CD8-positive, alpha-beta memory T cell (primary cell): ENCODE data around the gene CNTNAP5. TPM values are rescaled to one million over a fixed set of nuclear protein-coding genes. Genes with fewer than 3 reads are reported as not detected.

Experiments used
- CTCF ChIA-PET: fragments of 350-600 bp; sonication (Branson Sonifier 250); formaldehyde crosslinking; loops from one replicate; lab custom pipeline; 2021; ENCODE audit warnings: antibody characterized with exemption; lab: Charles Lee
- POLR2A ChIA-PET: fragments of 350-600 bp; sonication (Branson Sonifier 250); formaldehyde crosslinking; loops from one replicate; lab custom pipeline; 2021; ENCODE audit warnings: antibody characterized with exemption; lab: Charles Lee
- DNase-seq, 5 donors: peaks; one replicate each; pipeline versions ENCODE4 v3.0.0 to v3.0.0-alpha.2; 2020 to 2022; ENCODE audit warnings: mixed read lengths in 1 of 5
- H3K27ac ChIP-seq: one replicate; pipeline ENCODE4 v1.7.0; 2013; ENCODE audit warnings: low read depth, mild to moderate bottlenecking, low read length, moderate library complexity
- H3K27me3 ChIP-seq: 2 replicates; pipeline ENCODE4 v1.7.0; 2013; ENCODE audit warnings: low read length, mild to moderate bottlenecking; ENCODE audit not compliant: insufficient read depth, poor library complexity, severe bottlenecking
- H3K36me3 ChIP-seq: 2 replicates; pipeline ENCODE4 v1.7.0; 2013; ENCODE audit warnings: mild to moderate bottlenecking, low read length, moderate library complexity; ENCODE audit not compliant: insufficient read depth
- H3K4me1 ChIP-seq: 2 replicates; pipeline ENCODE4 v1.7.0; 2013; ENCODE audit warnings: mild to moderate bottlenecking, low read length, moderate library complexity; ENCODE audit not compliant: insufficient read depth
- H3K4me3 ChIP-seq: 2 replicates; pipeline ENCODE4 v1.7.0; 2013; ENCODE audit warnings: mild to moderate bottlenecking, low read length
- H3K9me3 ChIP-seq: 2 replicates; pipeline ENCODE4 v1.7.0; 2013; ENCODE audit warnings: mild to moderate bottlenecking, low read length
- H3K27ac Mint-ChIP-seq, 8 donors: one replicate each; pipeline ENCODE4 v1.8.0; 2020 to 2021; ENCODE audit warnings: mixed read lengths in 8 of 8, mild to moderate bottlenecking in 6 of 8, inconsistent platforms in 3 of 8, moderate library complexity in 3 of 8
- H3K27me3 Mint-ChIP-seq, 2 donors: one replicate each; pipeline ENCODE4 v1.8.0; 2020 to 2021; ENCODE audit warnings: mixed read lengths in 2 of 2, mild to moderate bottlenecking in 1 of 2, moderate library complexity in 1 of 2
- H3K36me3 Mint-ChIP-seq, 3 donors: one replicate each; pipeline ENCODE4 v1.8.0; 2020 to 2021; ENCODE audit warnings: mixed read lengths in 3 of 3, inconsistent platforms in 1 of 3, mild to moderate bottlenecking in 1 of 3
- H3K4me1 Mint-ChIP-seq, 3 donors: one replicate each; pipeline ENCODE4 v1.8.0; 2020 to 2021; ENCODE audit warnings: mixed read lengths in 3 of 3, inconsistent platforms in 1 of 3, mild to moderate bottlenecking in 1 of 3
- H3K4me3 Mint-ChIP-seq, 7 donors: one replicate each; pipeline ENCODE4 v1.8.0; 2020 to 2021; ENCODE audit warnings: mixed read lengths in 7 of 7, mild to moderate bottlenecking in 6 of 7, moderate library complexity in 4 of 7, inconsistent platforms in 2 of 7
- H3K9me3 Mint-ChIP-seq, 5 donors: one replicate each; pipeline ENCODE4 v1.8.0; 2020 to 2022; ENCODE audit warnings: mixed read lengths in 5 of 5, mild to moderate bottlenecking in 3 of 5, moderate library complexity in 2 of 5, inconsistent platforms in 1 of 5
- polyA plus RNA-seq: library from polyadenylated mRNA; unstranded; fragments of 300-500 nt; fragmentation: Illumina TruSeq; gene quantifications from one replicate; pipeline ENCODE4 v1.2.3, GENCODE V29; 2021
- total RNA-seq, 2 experiments: library from RNA; stranded (reverse); gene quantifications; one replicate each; pipeline ENCODE4 v1.2.3, GENCODE V29; 2021

Gene CNTNAP5
- total and polyA plus RNA-seq, 3 experiments from 2014 or later: not detected

DNA sequence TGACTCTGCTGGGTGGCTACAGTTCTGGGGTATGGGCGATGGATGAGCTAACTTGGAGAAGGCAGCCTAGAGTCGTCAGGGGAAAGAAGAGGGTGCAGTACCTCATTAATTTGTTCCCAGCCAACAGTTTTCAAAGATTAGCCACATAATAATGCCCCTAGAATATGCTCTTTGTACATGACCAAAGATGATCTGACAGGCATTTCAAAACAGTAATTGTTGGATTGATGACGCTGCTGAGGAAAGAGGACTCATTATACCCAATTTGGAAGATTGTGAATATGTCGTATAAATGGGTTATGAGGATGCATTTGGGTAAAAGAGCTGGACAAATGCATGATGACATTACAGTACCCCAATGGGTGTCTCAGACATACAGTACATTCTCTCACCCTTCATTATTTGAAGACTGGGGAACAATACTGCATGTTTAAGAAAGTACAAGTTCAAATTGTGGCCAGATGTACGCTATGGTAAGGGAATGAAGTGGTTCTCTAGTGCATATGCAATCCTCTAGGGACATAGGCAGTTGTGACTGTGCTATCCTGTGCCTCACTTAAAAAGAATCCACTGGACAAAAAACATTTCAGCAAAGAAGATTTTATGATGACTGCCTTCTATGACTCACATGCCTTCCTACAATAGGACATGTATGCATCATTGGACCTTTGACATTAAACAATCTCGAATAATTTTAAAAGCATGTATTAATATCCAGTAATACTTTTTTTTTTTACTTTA, 233.2 kb downstream of the CNTNAP5 start:
- no peaks in the 10 kb centered on the region for H3K4me1 Mint-ChIP-seq
- H3K36me3 Mint-ChIP-seq: no peaks in the 10 kb centered on the region

DNA sequence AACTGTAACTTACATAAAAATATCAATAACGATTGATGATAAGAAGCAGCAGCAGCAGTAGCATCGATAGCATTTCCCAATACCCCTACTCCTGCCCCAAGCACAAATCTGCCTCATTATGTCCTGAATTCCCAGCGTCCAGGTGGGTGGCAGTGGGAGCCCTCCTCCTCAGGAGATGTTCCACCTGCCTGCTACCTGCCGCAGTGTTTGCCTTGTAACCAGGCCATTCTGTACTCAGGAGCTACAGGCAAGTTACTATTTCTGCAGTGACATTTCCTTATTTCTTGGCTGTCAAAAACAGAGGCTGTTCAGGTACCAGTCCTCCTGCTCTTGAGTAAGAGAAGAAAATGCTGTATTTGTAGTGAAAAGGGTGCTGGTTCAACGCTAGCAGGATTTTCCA, 236.4 kb downstream of the CNTNAP5 start:
- H3K9me3 ChIP-seq: no peaks in the 10 kb centered on the region
- Mint-ChIP-seq H3K36me3 (no peaks in the 10 kb centered on the region), H3K9me3 (peaks cover 7 to 16% (median 13%) of the 10 kb centered on the region in 5 donors), H3K4me1 (no peaks in the 10 kb centered on the region), H3K27ac (no peak overlapping the region), H3K27me3 (no peaks in the 10 kb centered on the region), H3K4me3 (no peak overlapping the region)
- H3K4me1 ChIP-seq: no peaks in the 10 kb centered on the region
- CTCF ChIA-PET: no interaction called here
- H3K4me3 ChIP-seq: no peak overlapping the region
- POLR2A ChIA-PET: no interaction called here
- no peaks in the 10 kb centered on the region for H3K36me3 ChIP-seq
- DNase-seq: no peak
- no peaks in the 10 kb centered on the region for H3K27me3 ChIP-seq
- no peak overlapping the region for H3K27ac ChIP-seq

More for the DNA sequence above, 233.2 kb downstream of the CNTNAP5 start:
- Histone ChIP-seq H3K27ac (no peak overlapping the region), H3K27me3 (no peaks in the 10 kb centered on the region), H3K4me3 (no peak overlapping the region), H3K36me3 (no peaks in the 10 kb centered on the region), H3K4me1 (no peaks in the 10 kb centered on the region), H3K9me3 (no peaks in the 10 kb centered on the region)
- ChIA-PET CTCF (no interaction called here), POLR2A (no interaction called here)
- no peaks in the 10 kb centered on the region for H3K27me3 Mint-ChIP-seq
- no peak overlapping the region for H3K27ac Mint-ChIP-seq
- peaks cover 2 to 13% (median 10%) of the 10 kb centered on the region in 5 donors for H3K9me3 Mint-ChIP-seq
- no peak for DNase-seq
- no peak overlapping the region for H3K4me3 Mint-ChIP-seq

DNA sequence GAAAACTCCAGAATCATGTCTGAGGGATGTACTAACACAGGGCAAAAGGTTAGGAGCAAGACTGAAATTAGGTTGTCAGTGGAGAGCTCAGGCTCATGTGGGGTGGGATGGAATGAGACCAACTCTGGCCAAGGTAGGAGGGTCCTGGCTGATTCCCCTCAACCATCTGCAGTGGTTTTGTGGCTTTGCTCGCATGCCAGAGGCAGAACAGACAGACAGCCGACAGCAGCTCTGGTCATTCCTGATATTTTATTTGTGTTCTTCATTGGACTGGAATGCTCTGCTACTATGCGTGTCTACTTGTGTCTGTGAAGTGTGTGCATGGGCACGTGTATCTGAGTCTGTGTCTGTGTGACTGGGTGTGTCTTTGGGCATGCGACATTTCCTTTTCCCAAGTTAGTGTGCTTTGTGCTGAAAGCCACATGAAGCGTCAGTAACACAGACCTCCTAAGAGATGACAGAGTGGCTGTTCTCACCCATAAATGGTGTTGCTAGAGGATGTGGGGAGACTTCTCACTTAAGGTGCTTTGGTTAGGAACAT, 239.5 kb downstream of the CNTNAP5 start:
- H3K27ac ChIP-seq: no peak overlapping the region
- no peak for DNase-seq
- H3K36me3 ChIP-seq: no peaks in the 10 kb centered on the region
- ChIA-PET CTCF (no interaction called here), POLR2A (no interaction called here)
- Mint-ChIP-seq H3K27me3 (no peaks in the 10 kb centered on the region), H3K27ac (no peak overlapping the region), H3K9me3 (peaks cover 7 to 19% (median 12%) of the 10 kb centered on the region in 5 donors), H3K4me3 (no peak overlapping the region), H3K4me1 (no peaks in the 10 kb centered on the region), H3K36me3 (no peaks in the 10 kb centered on the region)
- no peak overlapping the region for H3K4me3 ChIP-seq
- no peaks in the 10 kb centered on the region for H3K9me3 ChIP-seq
- no peaks in the 10 kb centered on the region for H3K27me3 ChIP-seq
- no peaks in the 10 kb centered on the region for H3K4me1 ChIP-seq

DNA sequence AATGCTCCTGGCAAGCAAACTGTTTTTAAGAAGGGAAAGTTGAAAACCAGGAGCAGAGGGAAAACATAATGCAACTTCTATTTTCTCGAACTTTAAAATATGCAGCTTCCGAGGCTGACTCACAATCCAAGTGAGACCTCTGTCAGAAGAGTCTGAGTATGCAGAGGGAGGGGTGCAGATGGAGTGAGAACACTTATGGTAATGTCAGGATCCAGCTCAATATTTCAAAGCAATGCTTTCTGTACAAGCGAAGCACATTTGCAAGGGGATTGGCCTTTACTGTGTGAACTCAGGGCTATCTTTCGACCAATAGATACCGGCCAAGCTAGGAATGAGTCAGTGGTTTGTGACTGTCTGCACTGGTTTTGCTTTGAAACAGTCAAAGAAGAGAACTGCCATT, 242.7 kb downstream of the CNTNAP5 start:
- H3K27me3 ChIP-seq: no peaks in the 10 kb centered on the region
- Mint-ChIP-seq H3K27me3 (no peaks in the 10 kb centered on the region), H3K9me3 (peaks cover 7 to 16% (median 12%) of the 10 kb centered on the region in 5 donors), H3K27ac (no peak overlapping the region), H3K4me1 (no peaks in the 10 kb centered on the region), H3K4me3 (no peak overlapping the region), H3K36me3 (no peaks in the 10 kb centered on the region)
- no peaks in the 10 kb centered on the region for H3K9me3 ChIP-seq
- DNase-seq: no peak
- POLR2A ChIA-PET: no interaction called here
- CTCF ChIA-PET: no interaction called here
- H3K4me1 ChIP-seq: no peaks in the 10 kb centered on the region
- H3K36me3 ChIP-seq: no peaks in the 10 kb centered on the region
- no peak overlapping the region for H3K27ac ChIP-seq
- no peak overlapping the region for H3K4me3 ChIP-seq

DNA sequence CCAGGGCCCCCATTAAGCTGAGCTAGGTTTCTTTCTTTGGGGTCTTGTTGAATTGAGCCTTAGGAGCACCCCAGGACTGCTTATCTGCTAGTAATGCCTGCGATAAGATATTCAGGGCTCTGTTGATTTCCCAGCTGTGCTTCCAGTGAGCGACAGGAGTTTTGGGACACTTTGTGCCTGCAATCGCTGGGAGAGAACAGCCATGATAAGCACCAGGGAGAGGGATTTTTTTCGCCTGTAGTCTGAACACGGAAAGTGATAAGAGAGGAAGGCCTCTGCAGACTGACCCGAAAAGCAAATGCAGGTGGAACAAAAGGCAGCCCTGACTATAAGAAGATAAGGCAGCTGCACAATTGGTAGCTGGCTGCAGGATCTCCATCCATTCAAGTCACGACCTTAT, 244.3 kb downstream of the CNTNAP5 start:
- Mint-ChIP-seq H3K36me3 (no peaks in the 10 kb centered on the region), H3K4me3 (no peak overlapping the region), H3K27ac (peak overlapping the region in 1 of 8 donors; percentile 33), H3K27me3 (no peaks in the 10 kb centered on the region), H3K9me3 (peaks cover 7 to 16% (median 10%) of the 10 kb centered on the region in 5 donors), H3K4me1 (no peaks in the 10 kb centered on the region)
- ChIA-PET POLR2A (no interaction called here), CTCF (no interaction called here)
- Histone ChIP-seq H3K27me3 (no peaks in the 10 kb centered on the region), H3K36me3 (no peaks in the 10 kb centered on the region), H3K4me3 (no peak overlapping the region), H3K4me1 (no peaks in the 10 kb centered on the region), H3K9me3 (no peaks in the 10 kb centered on the region), H3K27ac (no peak overlapping the region)
- no peak for DNase-seq

DNA sequence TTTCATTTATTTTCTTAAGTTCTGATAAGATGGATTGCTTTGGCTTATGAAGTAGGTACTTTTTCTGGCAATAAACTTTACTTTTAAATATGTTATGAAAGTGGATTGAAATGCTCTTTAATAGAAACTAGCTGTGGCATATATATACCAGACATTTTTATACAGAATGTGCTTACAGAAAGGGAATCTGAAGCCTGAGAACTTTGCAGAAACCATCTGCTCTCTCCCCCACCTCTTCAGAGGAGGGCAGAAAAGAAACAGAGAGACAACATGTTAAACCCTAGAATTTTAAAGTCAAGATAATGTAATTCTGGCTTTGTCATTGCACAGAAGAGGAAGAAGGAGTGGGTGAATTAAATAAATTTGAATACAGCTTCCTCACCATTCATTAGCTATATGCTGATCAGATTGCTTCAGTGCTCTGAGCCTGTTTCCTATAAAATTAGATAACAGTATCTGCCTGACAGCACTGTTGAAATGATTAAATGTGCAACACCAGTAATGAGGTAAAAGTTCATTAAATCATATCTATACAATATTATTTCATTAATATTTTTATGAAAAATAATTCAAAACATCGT, 247.3 kb downstream of the CNTNAP5 start:
- CTCF ChIA-PET: no interaction called here
- Mint-ChIP-seq H3K4me3 (no peak overlapping the region), H3K9me3 (peaks cover 4 to 18% (median 10%) of the 10 kb centered on the region in 5 donors), H3K36me3 (no peaks in the 10 kb centered on the region), H3K4me1 (no peaks in the 10 kb centered on the region), H3K27me3 (no peaks in the 10 kb centered on the region), H3K27ac (no peak overlapping the region)
- Histone ChIP-seq H3K9me3 (no peaks in the 10 kb centered on the region), H3K27me3 (no peaks in the 10 kb centered on the region), H3K36me3 (no peaks in the 10 kb centered on the region), H3K4me3 (no peak overlapping the region), H3K4me1 (no peaks in the 10 kb centered on the region), H3K27ac (no peak overlapping the region)
- POLR2A ChIA-PET: no interaction called here
- DNase-seq: no peak

DNA sequence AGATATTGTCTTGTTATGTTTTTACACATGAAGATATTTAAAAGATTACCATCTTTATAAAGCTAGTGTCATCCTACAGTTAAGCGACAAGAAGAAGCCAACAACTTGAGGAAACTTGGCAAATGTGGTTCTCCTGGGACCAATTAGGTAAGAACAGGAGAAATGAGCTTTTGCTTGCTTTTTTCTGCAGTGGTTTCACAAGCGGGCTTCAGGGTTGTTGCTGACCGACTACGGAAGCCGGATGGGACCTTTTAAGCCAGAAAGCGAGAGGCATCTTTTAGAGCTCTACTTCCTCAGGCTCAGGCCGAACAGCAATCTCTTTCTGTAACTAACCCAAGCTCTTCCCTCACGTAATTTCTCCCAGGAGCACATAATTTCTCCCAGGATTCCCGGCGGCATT, 256.5 kb downstream of the CNTNAP5 start:
- Histone ChIP-seq H3K4me3 (no peak overlapping the region), H3K36me3 (no peaks in the 10 kb centered on the region), H3K4me1 (no peaks in the 10 kb centered on the region), H3K9me3 (no peaks in the 10 kb centered on the region), H3K27ac (no peak overlapping the region), H3K27me3 (no peaks in the 10 kb centered on the region)
- CTCF ChIA-PET: no interaction called here
- no peaks in the 10 kb centered on the region for H3K27me3 Mint-ChIP-seq
- no peak overlapping the region for H3K4me3 Mint-ChIP-seq
- peaks cover 4 to 12% (median 7%) of the 10 kb centered on the region in 5 donors for H3K9me3 Mint-ChIP-seq
- POLR2A ChIA-PET: no interaction called here
- no peak for DNase-seq
- no peaks in the 10 kb centered on the region for H3K4me1 Mint-ChIP-seq
- peaks cover 0 to 2% (median 0%) of the 10 kb centered on the region in 3 donors for H3K36me3 Mint-ChIP-seq
- H3K27ac Mint-ChIP-seq: no peak overlapping the region

DNA sequence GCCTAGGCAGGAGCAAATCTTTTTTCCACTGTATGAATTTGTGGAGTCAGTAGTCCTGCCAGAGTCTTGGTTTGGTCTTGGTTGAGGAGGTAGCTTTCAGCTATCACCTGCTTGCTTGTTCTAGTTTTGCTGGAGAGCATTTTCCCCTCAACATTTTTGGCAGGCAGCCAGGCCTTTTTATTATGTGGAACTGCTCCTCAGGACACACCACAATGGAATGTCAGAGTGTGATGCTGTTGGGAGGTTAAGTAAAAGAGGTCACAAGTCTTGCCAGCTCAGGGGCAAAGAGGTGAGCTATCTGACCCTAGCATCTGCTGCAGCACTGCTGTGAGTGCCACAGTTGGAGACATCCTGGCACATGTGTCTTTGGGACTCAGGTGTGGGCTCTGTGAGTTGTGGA, 258.0 kb downstream of the CNTNAP5 start:
- POLR2A ChIA-PET: no interaction called here
- Histone ChIP-seq H3K36me3 (no peaks in the 10 kb centered on the region), H3K27me3 (no peaks in the 10 kb centered on the region), H3K4me3 (no peak overlapping the region), H3K9me3 (no peaks in the 10 kb centered on the region), H3K4me1 (no peaks in the 10 kb centered on the region), H3K27ac (no peak overlapping the region)
- Mint-ChIP-seq H3K36me3 (peaks cover 0 to 2% (median 0%) of the 10 kb centered on the region in 3 donors), H3K9me3 (peaks cover 2 to 13% (median 7%) of the 10 kb centered on the region in 5 donors), H3K27me3 (no peaks in the 10 kb centered on the region), H3K27ac (no peak overlapping the region), H3K4me3 (no peak overlapping the region), H3K4me1 (no peaks in the 10 kb centered on the region)
- CTCF ChIA-PET: no interaction called here
- no peak for DNase-seq
